ENCODE results near the gene UBL4A. TPM values are rescaled to one million over a fixed set of nuclear protein-coding genes. Genes with fewer than 3 reads are reported as not detected.

The UBL4A gene
- total RNA-seq, 4 donors from 2014 or later: 25.8 to 50.5 (median 46.4) TPM

DNA sequence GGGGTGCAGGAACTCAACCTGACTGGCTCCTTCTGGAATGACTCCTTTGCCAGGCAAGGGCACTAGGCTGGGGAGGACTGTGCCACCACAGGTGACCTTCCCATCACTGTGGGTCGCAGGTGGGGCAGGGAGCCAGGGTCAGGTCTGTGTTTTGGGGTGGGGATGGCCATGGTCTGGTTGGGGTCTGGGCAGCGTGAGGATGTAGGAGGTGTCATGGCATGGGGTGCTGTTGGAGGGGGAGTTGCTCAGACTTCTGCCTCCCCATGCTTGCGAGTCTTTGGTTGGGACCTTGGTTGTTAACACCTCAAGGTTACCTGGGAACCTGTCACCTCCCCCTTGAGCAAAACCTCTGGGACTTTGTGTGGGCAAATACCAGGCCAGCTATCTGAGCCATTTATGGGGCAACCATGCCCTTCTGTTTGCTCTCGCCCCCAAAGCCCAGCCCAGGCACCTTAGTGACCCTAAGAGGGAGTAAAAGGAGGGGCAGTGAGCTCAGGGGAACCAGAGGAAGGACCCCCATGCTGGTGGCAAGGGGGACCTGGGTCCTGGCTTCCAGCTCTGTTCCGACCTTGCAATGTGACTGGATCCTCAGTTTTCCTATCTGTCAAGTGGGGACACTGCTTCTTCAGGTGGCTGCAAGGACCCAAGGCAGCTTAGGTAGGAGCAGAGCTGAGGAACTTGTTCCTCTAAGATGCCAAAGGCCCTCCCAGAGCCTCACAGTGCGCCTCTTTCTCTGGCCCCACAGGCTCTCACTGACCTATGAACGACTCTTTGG, 51.8 kb downstream of the UBL4A start:
- WGBS: 100% methylated on average over 2 of the region's 7 CpGs
- H3K27ac ChIP-seq: no peak overlapping the region
- H3K36me3 ChIP-seq: peaks cover 35% of the 10 kb centered on the region
- H3K4me1 ChIP-seq: peaks cover 24% of the 10 kb centered on the region
- no peak overlapping the region for H3K4me3 ChIP-seq
- TF ChIP-seq EP300 (IDR thresholded peaks at IDR 0.05) (no peak), POLR2AphosphoS5 (IDR thresholded peaks at IDR 0.05) (no peak), POLR2A (IDR thresholded peaks at IDR 0.05) (no peak), CTCF (IDR thresholded peaks at IDR 0.05) (no peak)
- DNase-seq (ENCODE audit: low spot score in 2 of 2): no peak
- H3K9me3 ChIP-seq: no peaks in the 10 kb centered on the region
- H3K27me3 ChIP-seq: no peaks in the 10 kb centered on the region

Other genes with a start within 250 kb of the UBL4A start
- not detected for gene OPN1MW3, start 229.0 kb downstream of the UBL4A start, total RNA-seq
- 1 to 10 TPM in 1 of 4 donors, not detected in 3; 3.3 TPM for gene TEX28, start 191.5 kb downstream of the UBL4A start, total RNA-seq
- gene TKTL1, start 190.8 kb downstream of the UBL4A start, total RNA-seq: under 1 TPM in 3 of 4 donors, not detected in 1; 0.24 to 0.51 (median 0.34) TPM
- 100 to 1,000 TPM; 374 to 402 (median 386) TPM for gene FLNA, start 112.0 kb downstream of the UBL4A start, total RNA-seq
- gene EMD, start 107.3 kb downstream of the UBL4A start, total RNA-seq: 10 to 100 TPM; 34.4 to 57.0 (median 53.0) TPM
- 1,000 to 10,000 TPM; 3,684 to 7,390 (median 6,600) TPM for gene RPL10, start 88.2 kb downstream of the UBL4A start, total RNA-seq
- gene DNASE1L1, start 77.4 kb downstream of the UBL4A start, total RNA-seq: 10 to 100 TPM; 14.6 to 30.7 (median 21.2) TPM
- gene TAFAZZIN, start 75.1 kb downstream of the UBL4A start, total RNA-seq: 100 to 1,000 TPM in 1 of 4 donors, 10 to 100 TPM in 3; 37.7 to 122 (median 47.8) TPM
- 10 to 100 TPM; 47.0 to 64.4 (median 60.0) TPM for gene ATP6AP1, start 57.9 kb downstream of the UBL4A start, total RNA-seq
- gene GDI1, start 49.5 kb downstream of the UBL4A start, total RNA-seq: 100 to 1,000 TPM in 1 of 4 donors, 10 to 100 TPM in 3; 64.9 to 115 (median 73.6) TPM
- gene FAM50A, start 42.5 kb downstream of the UBL4A start, total RNA-seq: 10 to 100 TPM; 16.2 to 31.5 (median 23.3) TPM
- 10 to 100 TPM; 12.0 to 52.0 (median 29.6) TPM for gene PLXNA3, start 28.3 kb downstream of the UBL4A start, total RNA-seq
- gene LAGE3, start 7.3 kb downstream of the UBL4A start, total RNA-seq: 10 to 100 TPM in 3 of 4 donors, 1 to 10 TPM in 1; 8.0 to 44.4 (median 28.6) TPM
- 10 to 100 TPM; 16.5 to 45.0 (median 38.8) TPM for gene SLC10A3, start 4.0 kb upstream of the UBL4A start, total RNA-seq
- gene FAM3A, start 29.6 kb upstream of the UBL4A start, total RNA-seq: 10 to 100 TPM; 33.5 to 40.6 (median 36.6) TPM
- gene G6PD, start 60.2 kb upstream of the UBL4A start, total RNA-seq: 10 to 100 TPM; 22.6 to 60.4 (median 42.0) TPM
- gene IKBKG, start 61.0 kb upstream of the UBL4A start, total RNA-seq: 10 to 100 TPM; 13.1 to 18.3 (median 15.3) TPM
- gene CTAG1A, start 98.5 kb upstream of the UBL4A start, total RNA-seq: not detected
- gene CTAG1B, start 132.7 kb upstream of the UBL4A start, total RNA-seq: not detected
- not detected for gene CTAG2, start 167.0 kb upstream of the UBL4A start, total RNA-seq

Measured in suprapubic skin (tissue), 4 donors.